GM12878 (cell line): Measurements from ENCODE around the gene NIPSNAP3A.

Source experiments
- CBX5 ChIP-seq: sonication (generic); IDR thresholded peaks from 2 replicates; pipeline ENCODE4 v1.6.1; 2016; ENCODE audit warnings: low read depth, moderate library complexity, mild to moderate bottlenecking, inconsistent platforms
- CHD2 ChIP-seq: IDR thresholded peaks from 2 replicates; pipeline ENCODE4 v1.6.1; 2011; ENCODE audit warnings: low read depth, low read length, improper control_type of control experiment, borderline replicate concordance
- CTCF ChIP-seq, 3 experiments: IDR thresholded peaks in 2 of 3; conservative IDR thresholded peaks in 1 of 3; 2 replicates each; pipeline ENCODE4 v1.5.1; 2011; ENCODE audit warnings: low read depth in 3 of 3, low read length in 3 of 3, mild to moderate bottlenecking in 3 of 3, control low read depth in 2 of 3, moderate library complexity in 2 of 3, inconsistent platforms in 1 of 3, mixed read lengths in 1 of 3; ENCODE audit not compliant: control insufficient read depth in 2 of 3, insufficient read depth in 1 of 3; ENCODE audit errors: extremely low read depth in 1 of 3
- EZH2 ChIP-seq: IDR thresholded peaks from 2 replicates; pipeline ENCODE4 v1.6.1; 2012; ENCODE audit warnings: low read depth, mild to moderate bottlenecking, control low read depth, inconsistent platforms, low read length, borderline replicate concordance; ENCODE audit not compliant: control insufficient read depth
- KDM1A ChIP-seq: fragments of 200-600 bp; sonication (generic); IDR thresholded peaks from 2 replicates; pipeline ENCODE4 v1.6.1; 2016; ENCODE audit warnings: borderline replicate concordance
- POLR2A ChIP-seq: IDR thresholded peaks from 2 replicates; pipeline ENCODE4 v1.6.1; 2011; ENCODE audit warnings: low read depth, mild to moderate bottlenecking, low read length
- TCF3 ChIP-seq: IDR thresholded peaks from 2 replicates; pipeline ENCODE4 v1.6.1; 2012; ENCODE audit warnings: low read depth, mild to moderate bottlenecking, low read length, borderline replicate concordance; ENCODE audit not compliant: insufficient read depth
- YBX1 ChIP-seq: fragments of 450-650 bp; IDR thresholded peaks from 2 replicates; pipeline ENCODE4 v1.6.1; 2016; ENCODE audit warnings: antibody characterized with exemption
- TF ChIP-seq, protein P1 (sequence below): IDR thresholded peaks from 2 replicates; pipeline ENCODE4 v1.6.1; 2011; ENCODE audit warnings: mild to moderate bottlenecking, low read depth, low read length, moderate library complexity; ENCODE audit not compliant: insufficient replicate concordance

DNA sequence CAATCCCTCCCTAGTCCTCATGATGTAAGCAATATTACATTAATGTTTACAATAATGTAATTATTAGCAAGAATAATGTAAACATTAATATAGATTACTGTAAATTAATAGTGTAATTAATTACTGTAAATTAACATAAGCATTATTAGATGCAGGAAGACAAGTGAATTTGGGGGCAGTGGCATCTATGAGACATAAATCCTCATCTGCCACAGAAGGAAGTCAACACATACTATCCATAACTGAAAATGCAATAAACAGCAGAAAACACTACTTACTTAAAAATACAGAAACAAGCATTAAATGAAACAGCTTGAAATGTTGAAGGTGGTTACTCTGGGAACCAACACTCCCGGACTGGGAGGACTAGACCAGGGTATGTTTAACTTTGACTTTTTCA lies 685 bp upstream of the NIPSNAP3A start:
- TF ChIP-seq CTCF (IDR thresholded peaks at IDR 0.05 in 2 of 3, conservative IDR thresholded peaks at IDR 0.05 in 1 of 3; ENCODE audit: control insufficient read depth in 2 of 3, extremely low read depth in 1 of 3, insufficient read depth in 1 of 3, low read depth in 3 of 3, low read length in 3 of 3) (no peak), CBX5 (no peak), CHD2 (no peak), EZH2 (no peak), YBX1 (no peak), POLR2A (no peak), KDM1A (no peak), TCF3 (no peak)
- TF ChIP-seq, protein P1, sequence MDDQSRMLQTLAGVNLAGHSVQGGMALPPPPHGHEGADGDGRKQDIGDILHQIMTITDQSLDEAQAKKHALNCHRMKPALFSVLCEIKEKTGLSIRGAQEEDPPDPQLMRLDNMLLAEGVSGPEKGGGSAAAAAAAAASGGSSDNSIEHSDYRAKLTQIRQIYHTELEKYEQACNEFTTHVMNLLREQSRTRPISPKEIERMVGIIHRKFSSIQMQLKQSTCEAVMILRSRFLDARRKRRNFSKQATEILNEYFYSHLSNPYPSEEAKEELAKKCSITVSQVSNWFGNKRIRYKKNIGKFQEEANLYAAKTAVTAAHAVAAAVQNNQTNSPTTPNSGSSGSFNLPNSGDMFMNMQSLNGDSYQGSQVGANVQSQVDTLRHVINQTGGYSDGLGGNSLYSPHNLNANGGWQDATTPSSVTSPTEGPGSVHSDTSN = no peak
